ENCODE measurements around the gene ZFHX3. TPM values are rescaled to one million over a fixed set of nuclear protein-coding genes. Genes with fewer than 3 reads are reported as not detected.

The ZFHX3 gene
- total and polyA plus RNA-seq, 2 donors (not counting 3 experiments of a cell fraction or from before 2014, with no cell fraction given), result 3.7 to 18.8 TPM

GRCh38 chr16:72836181-72836580 lies 211.7 kb downstream of the ZFHX3 start:
- Histone ChIP-seq H3K36me3 (ENCODE audit: control insufficient read depth in 2 of 2, extremely low read depth in 1 of 2, insufficient read depth in 2 of 2, low read length in 2 of 2) (no peaks in the 10 kb centered on the region), H4K20me1 (replicated peaks; ENCODE audit: control insufficient read depth, extremely low read depth, insufficient read depth, low read length) (no peaks in the 10 kb centered on the region), H3K4me3 (replicated peaks in 1 of 3; ENCODE audit: insufficient read depth in 1 of 3, low read depth in 1 of 3, low read length in 3 of 3) (no peak overlapping the region), H3K27me3 (ENCODE audit: control insufficient read depth in 2 of 2, insufficient read depth in 2 of 2, low read length in 2 of 2) (no peaks in the 10 kb centered on the region), H3K27ac (ENCODE audit: insufficient read depth, low read depth, low read length) (no peak overlapping the region), H3K9me3 (replicated peaks; ENCODE audit: control insufficient read depth, insufficient read depth, low read length) (no peaks in the 10 kb centered on the region), H2AFZ (ENCODE audit: low read depth, low read length) (no peak overlapping the region), H3K4me1 (ENCODE audit: control insufficient read depth, extremely low read depth, insufficient read depth, low read length) (no peaks in the 10 kb centered on the region), H3K4me2 (ENCODE audit: insufficient read depth, low read length) (no peak overlapping the region), H3K79me2 (ENCODE audit: control insufficient read depth, insufficient read depth, low read length) (no peaks in the 10 kb centered on the region), H3K9ac (replicated peaks; ENCODE audit: extremely low read depth, insufficient read depth, low read length) (no peak overlapping the region), H3K9me1 (replicated peaks; ENCODE audit: control insufficient read depth, extremely low read depth, insufficient read depth, low read length) (no peaks in the 10 kb centered on the region)
- ChIA-PET POLR2A (no interaction called here), CTCF (interaction anchor here (1.2 to 2.2 kb wide), 3 partner anchors 13 to 125 kb away, joined by 3 to 5 read pairs (median 5); no protein-coding TSS in a partner anchor)
- FAIRE-seq, result no peak
- no TSS peak for BruUV-seq (replicated peaks)
- dilution Hi-C loops (cut with MboI; ENCODE audit: extremely low pct_ligation_motif_present, low sequenced_read_pairs) (no loop called here), intact Hi-C loops (cut with micrococcal nuclease) (no loop called here)
- DNase-seq (ENCODE audit: low read depth, low spot score), result no peak
- TF ChIP-seq MAX (IDR thresholded peaks at IDR 0.05; ENCODE audit: insufficient read depth, insufficient read length) (no peak), POLR2A (IDR thresholded peaks at IDR 0.05; ENCODE audit: low read depth, low read length) (no peak), EZH2 (IDR thresholded peaks at IDR 0.05; ENCODE audit: borderline replicate concordance, low read depth, low read length, severe bottlenecking) (no peak), GATA2 (IDR thresholded peaks at IDR 0.05; ENCODE audit: insufficient read depth, insufficient read length, low read depth, low read length) (no peak), POLR2AphosphoS5 (IDR thresholded peaks at IDR 0.05; ENCODE audit: insufficient read depth, low read depth, low read length) (no peak), MYC (IDR thresholded peaks at IDR 0.05; ENCODE audit: low read depth, low read length) (no peak), FOS (IDR thresholded peaks at IDR 0.05; ENCODE audit: borderline replicate concordance, insufficient read depth, low read length) (no peak), JUN (IDR thresholded peaks at IDR 0.05; ENCODE audit: borderline replicate concordance, insufficient read depth, insufficient read length, low read depth) (no peak)
- TF ChIP-seq, protein P1, sequence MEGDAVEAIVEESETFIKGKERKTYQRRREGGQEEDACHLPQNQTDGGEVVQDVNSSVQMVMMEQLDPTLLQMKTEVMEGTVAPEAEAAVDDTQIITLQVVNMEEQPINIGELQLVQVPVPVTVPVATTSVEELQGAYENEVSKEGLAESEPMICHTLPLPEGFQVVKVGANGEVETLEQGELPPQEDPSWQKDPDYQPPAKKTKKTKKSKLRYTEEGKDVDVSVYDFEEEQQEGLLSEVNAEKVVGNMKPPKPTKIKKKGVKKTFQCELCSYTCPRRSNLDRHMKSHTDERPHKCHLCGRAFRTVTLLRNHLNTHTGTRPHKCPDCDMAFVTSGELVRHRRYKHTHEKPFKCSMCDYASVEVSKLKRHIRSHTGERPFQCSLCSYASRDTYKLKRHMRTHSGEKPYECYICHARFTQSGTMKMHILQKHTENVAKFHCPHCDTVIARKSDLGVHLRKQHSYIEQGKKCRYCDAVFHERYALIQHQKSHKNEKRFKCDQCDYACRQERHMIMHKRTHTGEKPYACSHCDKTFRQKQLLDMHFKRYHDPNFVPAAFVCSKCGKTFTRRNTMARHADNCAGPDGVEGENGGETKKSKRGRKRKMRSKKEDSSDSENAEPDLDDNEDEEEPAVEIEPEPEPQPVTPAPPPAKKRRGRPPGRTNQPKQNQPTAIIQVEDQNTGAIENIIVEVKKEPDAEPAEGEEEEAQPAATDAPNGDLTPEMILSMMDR (IDR thresholded peaks at IDR 0.05; ENCODE audit: extremely low read depth in 1 of 2, insufficient read depth in 1 of 2, low read depth in 1 of 2, low read length in 2 of 2), result no peak

Data from endothelial cell of umbilical vein (primary cell).